ENCODE measurements around the gene OR1C1. TPM values are rescaled to one million over a fixed set of nuclear protein-coding genes. Genes with fewer than 3 reads are reported as not detected.
"Not testable (repeated sequence)": the region's sequence is repeated elsewhere in the genome, so short reads cannot be mapped to it uniquely, and the experiment has no call there.

Gene OR1C1
- polyA plus RNA-seq (ENCODE audit: insufficient read length in 4 of 4): under 1 TPM in 1 of 4 donors, not detected in 3; 0.17 TPM

- DNase-seq (ENCODE audit: low read depth in 4 of 4, low spot score in 3 of 4): no peak
These were observed at the start of gene OR1C1 for GRCh38 chr1:247760456-247760855. OR1C1 (minus strand) TSS chr1:247760556; CDS start chr1:247758406, 2,150 bp downstream.

- DNase-seq (ENCODE audit: low read depth in 4 of 4, low spot score in 3 of 4): no peak
These were observed 37.2 kb upstream of the OR1C1 start for GRCh38 chr1:247797518-247797917.

GRCh38 chr1:247769603-247770002 lies 9.2 kb upstream of the OR1C1 start:
- DNase-seq (ENCODE audit: low read depth in 4 of 4, low spot score in 3 of 4): no peak

GRCh38 chr1:247754311-247754710 lies 6.0 kb downstream of the OR1C1 start:
- DNase-seq (ENCODE audit: low read depth in 4 of 4, low spot score in 3 of 4): not testable (repeated sequence)

- no peak for DNase-seq (ENCODE audit: low read depth in 4 of 4, low spot score in 3 of 4)
These were observed 10.5 kb downstream of the OR1C1 start for GRCh38 chr1:247749870-247750269.

- DNase-seq (ENCODE audit: low read depth in 4 of 4, low spot score in 3 of 4): no peak
These were observed 12.3 kb downstream of the OR1C1 start, which contains the start of gene OR14A2 for GRCh38 chr1:247748041-247748440. OR14A2 (minus strand) TSS chr1:247748141.

GRCh38 chr1:247747616-247748015 lies 12.7 kb downstream of the OR1C1 start:
- no peak for DNase-seq (ENCODE audit: low read depth in 4 of 4, low spot score in 3 of 4)

GRCh38 chr1:247746391-247746935 lies 13.9 kb downstream of the OR1C1 start:
- DNase-seq (ENCODE audit: low read depth in 4 of 4, low spot score in 3 of 4): no peak

- not testable (repeated sequence) for DNase-seq (ENCODE audit: low read depth in 4 of 4, low spot score in 3 of 4)
These were observed 18.1 kb downstream of the OR1C1 start for GRCh38 chr1:247742215-247742760.

- DNase-seq (ENCODE audit: low read depth in 4 of 4, low spot score in 3 of 4): no peak
These were observed 18.6 kb downstream of the OR1C1 start for GRCh38 chr1:247741756-247742155.

- DNase-seq (ENCODE audit: low read depth in 4 of 4, low spot score in 3 of 4): no peak
These were observed 19.6 kb downstream of the OR1C1 start for GRCh38 chr1:247740721-247741120.

GRCh38 chr1:247738315-247738714 lies 22.0 kb downstream of the OR1C1 start, which contains the start of gene OR14K1:
OR14K1 (plus strand) TSS chr1:247738615; CDS start chr1:247738615, 0 bp downstream.
- DNase-seq (ENCODE audit: low read depth in 4 of 4, low spot score in 3 of 4): no peak

GRCh38 chr1:247721222-247721621 lies 39.1 kb downstream of the OR1C1 start:
- no peak for DNase-seq (ENCODE audit: low read depth in 4 of 4, low spot score in 3 of 4)

GRCh38 chr1:247716546-247716945 lies 43.8 kb downstream of the OR1C1 start, which contains the start of gene OR6F1:
OR6F1 (minus strand) TSS chr1:247716646; CDS start chr1:247712755, 3,891 bp downstream.
- DNase-seq (ENCODE audit: low read depth in 4 of 4, low spot score in 3 of 4): no peak

GRCh38 chr1:247713753-247714152 lies 46.6 kb downstream of the OR1C1 start:
- DNase-seq (ENCODE audit: low read depth in 4 of 4, low spot score in 3 of 4): no peak

GRCh38 chr1:247710681-247711080 lies 49.7 kb downstream of the OR1C1 start:
- not testable (repeated sequence) for DNase-seq (ENCODE audit: low read depth in 4 of 4, low spot score in 3 of 4)

Other genes starting within 250 kb of the OR1C1 start
- 1 to 10 TPM in 1 of 4 donors, under 1 TPM in 3; 0.66 to 1.2 (median 0.92) TPM for gene OR2C3, start 224.1 kb downstream of the OR1C1 start, polyA plus RNA-seq (ENCODE audit: insufficient read length in 4 of 4)
- under 1 TPM; 0.46 to 0.89 (median 0.64) TPM for gene GCSAML, start 211.4 kb downstream of the OR1C1 start, polyA plus RNA-seq (ENCODE audit: insufficient read length in 4 of 4)
- not detected for gene OR2G2, start 172.2 kb downstream of the OR1C1 start, polyA plus RNA-seq (ENCODE audit: insufficient read length in 4 of 4)
- gene OR2G3, start 155.0 kb downstream of the OR1C1 start, polyA plus RNA-seq (ENCODE audit: insufficient read length in 4 of 4): not detected
- gene OR13G1, start 80.8 kb downstream of the OR1C1 start, polyA plus RNA-seq (ENCODE audit: insufficient read length in 4 of 4): not detected
- gene OR6F1, start 43.9 kb downstream of the OR1C1 start, polyA plus RNA-seq (ENCODE audit: insufficient read length in 4 of 4): not detected
- not detected for gene OR14K1, start 21.9 kb downstream of the OR1C1 start, polyA plus RNA-seq (ENCODE audit: insufficient read length in 4 of 4)
- not detected for gene OR14A2, start 12.4 kb downstream of the OR1C1 start, polyA plus RNA-seq (ENCODE audit: insufficient read length in 4 of 4)
- gene OR14A16, start 63.6 kb upstream of the OR1C1 start, polyA plus RNA-seq (ENCODE audit: insufficient read length in 4 of 4): not detected
- not detected for gene OR11L1, start 81.3 kb upstream of the OR1C1 start, polyA plus RNA-seq (ENCODE audit: insufficient read length in 4 of 4)
- gene TRIM58, start 96.6 kb upstream of the OR1C1 start, polyA plus RNA-seq (ENCODE audit: insufficient read length in 4 of 4): 1 to 10 TPM; 1.3 to 2.3 (median 1.4) TPM
- gene OR2W3, start 135.0 kb upstream of the OR1C1 start, polyA plus RNA-seq (ENCODE audit: insufficient read length in 4 of 4): under 1 TPM in 3 of 4 donors, not detected in 1; 0.33 to 0.38 (median 0.36) TPM
- not detected for gene OR2T8, start 159.7 kb upstream of the OR1C1 start, polyA plus RNA-seq (ENCODE audit: insufficient read length in 4 of 4)
- gene OR2AJ1, start 164.3 kb upstream of the OR1C1 start, polyA plus RNA-seq (ENCODE audit: insufficient read length in 4 of 4): not detected
- not detected for gene OR2L8, start 188.3 kb upstream of the OR1C1 start, polyA plus RNA-seq (ENCODE audit: insufficient read length in 4 of 4)
- not detected for gene OR2AK2, start 204.7 kb upstream of the OR1C1 start, polyA plus RNA-seq (ENCODE audit: insufficient read length in 4 of 4)